ENCODE results near the gene URAD. TPM values are rescaled to one million over a fixed set of nuclear protein-coding genes. Genes with fewer than 3 reads are reported as not detected.

Gene URAD
- total RNA-seq, 2 experiments from 2014 or later: not detected

- H3K36me3 Mint-ChIP-seq (ENCODE audit: low read depth): no peaks in the 10 kb centered on the region
- no peaks in the 10 kb centered on the region for H3K9me3 Mint-ChIP-seq (ENCODE audit: low read depth)
- ChIA-PET POLR2A (no interaction called here), CTCF (interaction anchor here (0.7 to 7.2 kb wide), 8 partner anchors 9 to 626 kb away, joined by 3 to 126 read pairs (median 6); no protein-coding TSS in a partner anchor)
- H3K27ac Mint-ChIP-seq: no peak overlapping the region
- intact Hi-C loops (cut with DNase I, micrococcal nuclease): loop anchor here in 1 of 2 experiments (2.0 to 10.0 kb wide), 2 partner anchors 451 to 623 kb away; no protein-coding TSS in a partner anchor
- no peak overlapping the region for H3K4me3 Mint-ChIP-seq
- no peak for ATAC-seq
- H3K4me1 Mint-ChIP-seq: no peaks in the 10 kb centered on the region
- H3K27me3 Mint-ChIP-seq: peaks cover 39% of the 10 kb centered on the region
- DNase-seq: no peak
Observed at GRCh38 chr13:27985600-27985999, 2.9 kb downstream of the URAD start.

DNA sequence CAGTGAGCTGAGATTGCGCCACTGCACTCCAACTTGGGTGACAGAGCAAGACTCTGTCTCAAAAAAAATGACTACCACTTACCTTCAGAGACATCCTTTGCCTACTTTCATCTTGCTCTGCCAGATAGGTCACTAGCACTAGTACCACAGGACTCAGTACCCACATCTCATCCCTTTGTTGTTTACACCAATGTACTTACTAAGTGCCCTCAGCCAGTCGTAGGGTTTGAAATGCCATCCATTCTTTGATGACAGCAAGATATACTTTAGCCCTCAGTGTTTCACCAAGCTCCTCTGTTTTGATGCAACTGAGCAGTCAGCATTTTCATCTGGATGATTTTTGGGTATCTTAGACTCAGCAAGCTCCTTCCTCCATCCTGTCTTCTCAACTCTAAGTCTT is 6.1 kb downstream of the URAD start:
- no peaks in the 10 kb centered on the region for H3K36me3 Mint-ChIP-seq (ENCODE audit: low read depth)
- no peak overlapping the region for H3K27ac Mint-ChIP-seq
- ATAC-seq: no peak
- no peak for DNase-seq
- peaks cover 7% of the 10 kb centered on the region for H3K4me1 Mint-ChIP-seq
- H3K9me3 Mint-ChIP-seq (ENCODE audit: low read depth): no peaks in the 10 kb centered on the region
- intact Hi-C loops (cut with DNase I, micrococcal nuclease): loop anchor here in 1 of 2 experiments (10.0 kb wide), 1 partner anchor 448 kb away; no protein-coding TSS in a partner anchor
- ChIA-PET POLR2A (interaction anchor here (0.6 kb wide), 1 partner anchor 152 kb away, joined by 4 read pairs; no protein-coding TSS in a partner anchor), CTCF (interaction anchor here (0.5 to 7.2 kb wide), 9 partner anchors 8 to 187 kb away, joined by 3 to 126 read pairs (median 4); no protein-coding TSS in a partner anchor)
- peaks cover 58% of the 10 kb centered on the region for H3K27me3 Mint-ChIP-seq
- H3K4me3 Mint-ChIP-seq: no peak overlapping the region

DNA sequence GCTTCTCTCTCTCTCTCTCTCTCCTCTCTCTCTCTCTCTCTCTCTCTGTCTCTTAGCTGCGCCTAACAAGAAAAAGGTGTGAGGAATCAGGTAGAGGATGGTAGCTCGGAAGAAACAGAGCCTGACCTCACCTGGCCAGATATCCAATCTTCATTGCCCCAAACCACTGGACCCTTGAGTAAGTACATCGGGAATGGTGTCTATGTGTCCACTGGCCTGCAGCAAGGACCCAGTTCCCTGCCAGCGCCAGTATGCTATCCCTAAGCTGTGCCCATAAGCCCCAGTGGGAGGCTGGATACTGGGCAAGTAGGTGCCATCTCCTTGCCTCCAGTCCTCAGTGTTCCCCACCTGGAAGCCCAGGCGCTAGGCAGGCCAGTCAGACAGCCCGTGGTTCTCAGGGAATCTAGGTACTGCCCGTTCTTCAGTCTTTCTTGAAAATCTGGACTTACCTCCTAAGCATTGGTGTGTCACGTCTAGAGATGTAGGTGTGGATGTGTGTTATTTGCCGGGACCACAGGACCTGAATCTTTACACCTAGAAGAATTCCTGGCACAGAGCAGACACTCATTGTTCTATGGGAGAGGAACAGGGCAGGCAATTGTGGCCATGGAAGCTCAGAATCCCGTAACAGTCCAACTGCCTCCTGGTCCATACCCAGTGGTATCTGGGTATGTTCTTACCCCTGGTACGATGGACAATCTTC is 7.3 kb downstream of the URAD start:
- DNase-seq (no peak), ATAC-seq (no peak)
- intact Hi-C loops (cut with DNase I, micrococcal nuclease): loop anchor here in 1 of 2 experiments (10.0 kb wide), 1 partner anchor 446 kb away; no protein-coding TSS in a partner anchor
- POLR2A ChIA-PET: no interaction called here
- Mint-ChIP-seq H3K27me3 (peaks cover 61% of the 10 kb centered on the region), H3K4me3 (no peak overlapping the region), H3K4me1 (peaks cover 7% of the 10 kb centered on the region), H3K36me3 (ENCODE audit: low read depth) (no peaks in the 10 kb centered on the region), H3K9me3 (ENCODE audit: low read depth) (no peaks in the 10 kb centered on the region), H3K27ac (no peak overlapping the region)
- CTCF ChIA-PET: interaction anchor here (0.8 to 7.2 kb wide), 4 partner anchors 17 to 153 kb away, joined by 3 to 126 read pairs (median 3); no protein-coding TSS in a partner anchor

- H3K36me3 Mint-ChIP-seq (ENCODE audit: low read depth): no peaks in the 10 kb centered on the region
- peaks cover 12% of the 10 kb centered on the region for H3K4me1 Mint-ChIP-seq
- POLR2A ChIA-PET: no interaction called here
- no peak overlapping the region for H3K27ac Mint-ChIP-seq
- CTCF ChIA-PET: interaction anchor here (1.7 to 7.2 kb wide), 2 partner anchors 19 to 152 kb away, joined by 5 to 126 read pairs; no protein-coding TSS in a partner anchor
- peaks cover 63% of the 10 kb centered on the region for H3K27me3 Mint-ChIP-seq
- H3K4me3 Mint-ChIP-seq: no peak overlapping the region
- no peak for DNase-seq
- intact Hi-C loops (cut with DNase I, micrococcal nuclease): loop anchor here in 1 of 2 experiments (10.0 kb wide), 1 partner anchor 446 kb away; no protein-coding TSS in a partner anchor
- no peaks in the 10 kb centered on the region for H3K9me3 Mint-ChIP-seq (ENCODE audit: low read depth)
- ATAC-seq: no peak
Observed at GRCh38 chr13:27980280-27980998, 8.1 kb downstream of the URAD start.

- CTCF ChIA-PET: interaction anchor here (1.7 kb wide), 1 partner anchor 18 kb away, joined by 5 read pairs; no protein-coding TSS in a partner anchor
- peaks cover 15% of the 10 kb centered on the region for H3K4me1 Mint-ChIP-seq
- ATAC-seq: no peak
- H3K9me3 Mint-ChIP-seq (ENCODE audit: low read depth): no peaks in the 10 kb centered on the region
- H3K36me3 Mint-ChIP-seq (ENCODE audit: low read depth): no peaks in the 10 kb centered on the region
- no peak overlapping the region for H3K4me3 Mint-ChIP-seq
- POLR2A ChIA-PET: no interaction called here
- H3K27ac Mint-ChIP-seq: no peak overlapping the region
- intact Hi-C loops (cut with DNase I, micrococcal nuclease): loop anchor here (5.0 to 10.0 kb wide), 2 partner anchors 183 to 445 kb away; no protein-coding TSS in a partner anchor
- peaks cover 68% of the 10 kb centered on the region for H3K27me3 Mint-ChIP-seq
- DNase-seq: no peak
Observed at GRCh38 chr13:27979765-27980279, 8.7 kb downstream of the URAD start.

DNA sequence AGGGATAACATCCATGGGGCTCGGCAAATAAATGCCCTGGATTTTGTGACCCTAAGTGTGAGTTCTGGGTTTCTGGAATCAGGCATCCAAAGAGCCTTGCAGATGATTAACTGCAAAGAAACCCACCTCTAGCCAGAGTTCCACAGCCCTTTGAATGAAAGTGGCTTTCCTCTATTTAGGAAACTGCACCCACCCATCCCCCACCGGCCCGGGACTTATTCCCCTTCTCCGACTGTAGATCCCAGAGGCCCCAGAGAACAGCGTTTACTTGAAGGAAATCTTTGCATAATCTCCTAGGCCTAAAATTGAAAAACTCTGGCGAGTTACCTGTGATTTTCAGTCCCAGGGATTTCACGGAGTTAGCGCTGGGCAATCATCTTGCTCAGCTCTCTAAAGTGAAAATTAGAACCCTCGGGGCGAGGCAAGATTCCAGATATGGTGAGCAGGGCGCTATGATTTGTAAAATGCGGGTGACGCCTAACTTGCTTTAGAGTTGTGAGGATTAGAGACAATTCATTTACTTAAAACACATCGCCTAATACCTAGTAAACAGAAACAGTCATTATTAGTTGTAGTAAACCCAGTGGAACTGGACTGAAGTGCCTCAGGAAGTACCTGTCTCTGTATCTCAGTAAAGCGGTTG is 9.4 kb downstream of the URAD start:
- H3K4me1 Mint-ChIP-seq: peaks cover 15% of the 10 kb centered on the region
- H3K27ac Mint-ChIP-seq: no peak overlapping the region
- CTCF ChIA-PET: interaction anchor here (0.7 to 2.0 kb wide), 3 partner anchors 18 to 183 kb away, joined by 3 to 6 read pairs (median 5); no protein-coding TSS in a partner anchor
- POLR2A ChIA-PET: no interaction called here
- DNase-seq (no peak), ATAC-seq (no peak)
- H3K36me3 Mint-ChIP-seq (ENCODE audit: low read depth): no peaks in the 10 kb centered on the region
- no peaks in the 10 kb centered on the region for H3K9me3 Mint-ChIP-seq (ENCODE audit: low read depth)
- peaks cover 73% of the 10 kb centered on the region for H3K27me3 Mint-ChIP-seq
- intact Hi-C loops (cut with DNase I, micrococcal nuclease): loop anchor here in 1 of 2 experiments (5.0 kb wide), 1 partner anchor 182 kb away; no protein-coding TSS in a partner anchor
- H3K4me3 Mint-ChIP-seq: no peak overlapping the region

DNA sequence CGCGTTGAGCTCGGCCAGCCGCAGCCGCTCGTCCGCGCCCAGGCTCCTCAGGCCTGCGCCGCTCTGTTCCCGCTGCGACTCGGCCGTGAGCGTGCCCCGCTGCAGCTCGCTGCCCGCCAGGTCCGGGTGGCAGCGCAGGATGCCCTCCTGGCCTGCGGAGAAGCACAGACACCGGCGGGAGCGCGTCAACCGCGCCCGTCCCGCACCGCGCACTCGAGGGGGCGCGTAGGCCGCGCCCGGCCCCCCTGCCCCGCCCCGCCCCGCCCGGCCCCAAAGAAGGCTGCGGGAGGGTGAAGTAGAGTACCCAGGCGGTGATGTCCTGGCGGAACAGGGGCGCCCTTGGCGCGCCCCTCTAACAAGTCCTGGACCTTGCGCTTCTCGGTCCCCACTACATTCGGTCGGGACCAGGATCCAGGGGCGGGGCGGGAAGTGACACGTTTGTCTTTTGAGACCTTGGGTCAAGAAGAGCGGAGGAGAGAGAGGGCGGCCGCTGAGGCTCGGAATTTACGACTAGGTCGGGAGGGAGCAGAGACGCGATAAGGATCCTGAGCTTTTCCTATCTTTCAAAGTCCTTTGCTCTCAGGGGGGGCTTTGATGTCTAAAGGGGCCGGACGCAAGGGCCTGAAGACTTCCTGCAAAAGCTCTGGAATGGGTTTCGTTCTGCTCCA is 10.1 kb downstream of the URAD start:
- Mint-ChIP-seq H3K27me3 (peaks cover 78% of the 10 kb centered on the region), H3K9me3 (ENCODE audit: low read depth) (no peaks in the 10 kb centered on the region), H3K4me1 (peaks cover 15% of the 10 kb centered on the region), H3K27ac (no peak overlapping the region), H3K4me3 (no peak overlapping the region), H3K36me3 (ENCODE audit: low read depth) (no peaks in the 10 kb centered on the region)
- DNase-seq (no peak), ATAC-seq (no peak)
- POLR2A ChIA-PET: no interaction called here
- CTCF ChIA-PET: interaction anchor here (0.7 to 2.0 kb wide), 6 partner anchors 12 to 182 kb away, joined by 3 to 6 read pairs (median 4); no protein-coding TSS in a partner anchor
- intact Hi-C loops (cut with DNase I, micrococcal nuclease): loop anchor here in 1 of 2 experiments (5.0 kb wide), 1 partner anchor 181 kb away; no protein-coding TSS in a partner anchor

GRCh38 chr13:27977476-27978300 is 10.8 kb downstream of the URAD start:
- peaks cover 15% of the 10 kb centered on the region for H3K4me1 Mint-ChIP-seq
- no peak overlapping the region for H3K27ac Mint-ChIP-seq
- H3K4me3 Mint-ChIP-seq: no peak overlapping the region
- peaks cover 79% of the 10 kb centered on the region for H3K27me3 Mint-ChIP-seq
- H3K36me3 Mint-ChIP-seq (ENCODE audit: low read depth): no peaks in the 10 kb centered on the region
- ATAC-seq: no peak
- DNase-seq: no peak
- CTCF ChIA-PET: interaction anchor here (1.0 to 2.0 kb wide), 5 partner anchors 13 to 151 kb away, joined by 3 to 6 read pairs (median 3); no protein-coding TSS in a partner anchor
- H3K9me3 Mint-ChIP-seq (ENCODE audit: low read depth): no peaks in the 10 kb centered on the region
- POLR2A ChIA-PET: no interaction called here
- intact Hi-C loops (cut with DNase I, micrococcal nuclease): loop anchor here in 1 of 2 experiments (2.0 to 5.0 kb wide), 2 partner anchors 51 to 180 kb away; no protein-coding TSS in a partner anchor

GRCh38 chr13:27976362-27977091 is 12.0 kb downstream of the URAD start:
- no peak overlapping the region for H3K4me3 Mint-ChIP-seq
- H3K4me1 Mint-ChIP-seq: peaks cover 15% of the 10 kb centered on the region
- no peaks in the 10 kb centered on the region for H3K9me3 Mint-ChIP-seq (ENCODE audit: low read depth)
- DNase-seq: no peak
- ATAC-seq: no peak
- CTCF ChIA-PET: interaction anchor here (0.6 to 3.6 kb wide), 7 partner anchors 8 to 630 kb away, joined by 3 to 18 read pairs (median 3); no protein-coding TSS in a partner anchor
- peaks cover 71% of the 10 kb centered on the region for H3K27me3 Mint-ChIP-seq
- H3K27ac Mint-ChIP-seq: no peak overlapping the region
- intact Hi-C loops (cut with DNase I, micrococcal nuclease): loop anchor here in 1 of 2 experiments (2.0 to 5.0 kb wide), 2 partner anchors 50 to 179 kb away; no protein-coding TSS in a partner anchor
- POLR2A ChIA-PET: interaction anchor here (0.6 kb wide), 1 partner anchor 45 kb away, joined by 7 read pairs; no protein-coding TSS in a partner anchor
- H3K36me3 Mint-ChIP-seq (ENCODE audit: low read depth): no peaks in the 10 kb centered on the region

Data from activated CD4-positive, alpha-beta T cell treated with anti-CD3 and anti-CD28 coated beads for 36 hours (primary cell).